Glutamatergic neuron (in vitro differentiated cells): ENCODE results near the gene ITM2C. TPM values are rescaled to one million over a fixed set of nuclear protein-coding genes. Genes with fewer than 3 reads are reported as not detected.

Experiments
- DNase-seq: peaks from one replicate; pipeline ENCODE4 v3.0.0; 2022
- H3K27ac Mint-ChIP-seq: one replicate; pipeline ENCODE4 v1.8.0; 2020; ENCODE audit warnings: mild to moderate bottlenecking, mixed read lengths, inconsistent platforms; ENCODE audit not compliant: unreplicated experiment
- H3K27me3 Mint-ChIP-seq: one replicate; pipeline ENCODE4 v1.8.0; 2020; ENCODE audit warnings: mild to moderate bottlenecking, moderate library complexity, mixed read lengths, inconsistent platforms; ENCODE audit not compliant: unreplicated experiment
- H3K36me3 Mint-ChIP-seq: one replicate; pipeline ENCODE4 v1.8.0; 2020; ENCODE audit warnings: mild to moderate bottlenecking, mixed read lengths, inconsistent platforms; ENCODE audit not compliant: unreplicated experiment
- H3K4me1 Mint-ChIP-seq: one replicate; pipeline ENCODE4 v1.8.0; 2020; ENCODE audit warnings: mild to moderate bottlenecking, low read depth, mixed read lengths, inconsistent platforms; ENCODE audit not compliant: unreplicated experiment
- H3K4me3 Mint-ChIP-seq: one replicate; pipeline ENCODE4 v1.8.0; 2020; ENCODE audit warnings: mild to moderate bottlenecking, mixed read lengths, inconsistent platforms; ENCODE audit not compliant: unreplicated experiment
- H3K9me3 Mint-ChIP-seq: one replicate; pipeline ENCODE4 v1.8.0; 2020; ENCODE audit warnings: mild to moderate bottlenecking, moderate library complexity, mixed read lengths, inconsistent platforms; ENCODE audit not compliant: unreplicated experiment
- total RNA-seq: library from RNA; stranded (reverse); fragmentation: NEBNext Ultra II Directional; extraction: Animal tissue kit (Norgen Biotek cat#: 25700); gene quantifications from one replicate; pipeline ENCODE4 v1.2.1, GENCODE V29; 2021; ENCODE audit not compliant: unreplicated experiment
- TF ChIP-seq, protein P1 (sequence below): fragments of 200-600 bp; sonication (generic); IDR thresholded peaks from one replicate; pipeline ENCODE4 v1.5.0; 2021; ENCODE audit not compliant: partially characterized antibody, unreplicated experiment

ITM2C gene
- total RNA-seq, 1 donor from 2014 or later: 72.0 TPM

GRCh38 chr2:230825354-230825753 lies 39.4 kb upstream of the ITM2C start:
- TF ChIP-seq, protein P1, sequence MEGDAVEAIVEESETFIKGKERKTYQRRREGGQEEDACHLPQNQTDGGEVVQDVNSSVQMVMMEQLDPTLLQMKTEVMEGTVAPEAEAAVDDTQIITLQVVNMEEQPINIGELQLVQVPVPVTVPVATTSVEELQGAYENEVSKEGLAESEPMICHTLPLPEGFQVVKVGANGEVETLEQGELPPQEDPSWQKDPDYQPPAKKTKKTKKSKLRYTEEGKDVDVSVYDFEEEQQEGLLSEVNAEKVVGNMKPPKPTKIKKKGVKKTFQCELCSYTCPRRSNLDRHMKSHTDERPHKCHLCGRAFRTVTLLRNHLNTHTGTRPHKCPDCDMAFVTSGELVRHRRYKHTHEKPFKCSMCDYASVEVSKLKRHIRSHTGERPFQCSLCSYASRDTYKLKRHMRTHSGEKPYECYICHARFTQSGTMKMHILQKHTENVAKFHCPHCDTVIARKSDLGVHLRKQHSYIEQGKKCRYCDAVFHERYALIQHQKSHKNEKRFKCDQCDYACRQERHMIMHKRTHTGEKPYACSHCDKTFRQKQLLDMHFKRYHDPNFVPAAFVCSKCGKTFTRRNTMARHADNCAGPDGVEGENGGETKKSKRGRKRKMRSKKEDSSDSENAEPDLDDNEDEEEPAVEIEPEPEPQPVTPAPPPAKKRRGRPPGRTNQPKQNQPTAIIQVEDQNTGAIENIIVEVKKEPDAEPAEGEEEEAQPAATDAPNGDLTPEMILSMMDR: no peak
- Mint-ChIP-seq H3K9me3 (peaks cover 4% of the 10 kb centered on the region), H3K4me1 (no peaks in the 10 kb centered on the region), H3K36me3 (no peaks in the 10 kb centered on the region), H3K27me3 (peaks cover 8% of the 10 kb centered on the region), H3K27ac (no peak overlapping the region), H3K4me3 (no peak overlapping the region)
- DNase-seq: no peak

DNA sequence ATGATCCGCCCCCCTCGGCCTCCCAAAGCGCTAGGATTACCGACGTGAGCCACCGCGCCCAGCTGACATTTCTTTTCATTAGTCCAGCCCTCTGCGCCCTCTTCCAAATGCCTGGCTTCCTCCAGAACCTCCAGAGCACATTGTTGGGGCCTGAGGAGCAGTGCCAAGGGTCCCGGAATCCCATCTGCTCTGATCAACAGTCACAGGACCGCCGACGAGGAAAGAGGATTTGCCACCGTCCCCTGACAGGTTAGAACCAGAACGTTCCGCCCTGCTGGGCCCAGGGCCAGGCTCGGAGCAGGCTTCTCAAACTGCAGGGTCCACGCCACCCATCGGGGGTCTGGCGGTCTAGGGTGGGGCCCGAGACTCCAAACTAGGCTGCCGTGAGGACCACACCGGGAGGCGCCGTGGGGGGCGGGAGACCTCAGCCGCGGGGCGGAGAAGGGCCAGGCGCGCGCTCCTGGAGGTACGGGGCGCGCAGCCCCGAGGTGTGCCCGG lies 36.9 kb upstream of the ITM2C start:
- H3K4me1 Mint-ChIP-seq: no peaks in the 10 kb centered on the region
- peaks cover 4% of the 10 kb centered on the region for H3K27me3 Mint-ChIP-seq
- no peaks in the 10 kb centered on the region for H3K36me3 Mint-ChIP-seq
- H3K27ac Mint-ChIP-seq: no peak overlapping the region
- TF ChIP-seq, protein P1: no peak
- H3K4me3 Mint-ChIP-seq: no peak overlapping the region
- H3K9me3 Mint-ChIP-seq: peaks cover 2% of the 10 kb centered on the region
- DNase-seq: no peak

DNA sequence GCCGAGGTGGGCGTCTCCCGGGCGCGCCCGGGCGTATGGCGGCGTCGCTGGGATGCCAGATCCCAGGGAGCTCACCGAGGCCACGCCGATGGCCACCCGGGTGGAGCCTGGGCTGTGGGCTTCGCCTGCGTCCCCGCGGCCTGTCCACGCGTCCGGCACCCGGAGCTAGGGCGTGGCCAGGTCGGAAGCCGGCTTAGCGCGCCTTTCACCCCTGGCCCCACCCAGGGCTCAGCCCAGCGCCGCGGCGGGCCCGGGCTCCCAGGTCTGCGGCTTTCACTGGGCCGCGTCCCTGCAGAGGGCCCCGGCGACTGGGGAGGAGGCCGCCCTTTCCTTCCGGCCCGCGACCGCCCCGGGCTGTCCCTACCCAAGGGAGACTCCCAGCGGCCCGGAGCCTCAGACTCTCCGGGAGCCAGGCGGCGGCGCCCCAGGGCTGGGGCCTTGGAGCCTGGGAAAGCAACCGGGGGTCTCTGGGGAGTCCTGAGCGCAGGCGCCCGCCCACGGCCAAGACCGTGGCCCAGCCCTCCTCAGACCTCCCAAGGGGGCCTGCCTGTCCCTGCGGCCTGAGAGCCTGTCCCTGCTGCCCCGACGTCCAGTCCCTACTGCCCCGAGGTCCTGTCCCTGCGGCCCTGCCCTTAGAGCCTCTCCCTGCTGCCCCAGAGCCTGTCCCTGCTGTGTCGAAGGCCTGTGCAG lies 36.3 kb upstream of the ITM2C start:
- Mint-ChIP-seq H3K4me1 (no peaks in the 10 kb centered on the region), H3K4me3 (no peak overlapping the region), H3K36me3 (no peaks in the 10 kb centered on the region), H3K27ac (no peak overlapping the region), H3K9me3 (peaks cover 2% of the 10 kb centered on the region), H3K27me3 (peaks cover 4% of the 10 kb centered on the region)
- DNase-seq: peak; percentile 29
- TF ChIP-seq, protein P1: no peak

GRCh38 chr2:230829293-230829692 lies 35.4 kb upstream of the ITM2C start:
- Mint-ChIP-seq H3K4me3 (no peak overlapping the region), H3K36me3 (no peaks in the 10 kb centered on the region), H3K9me3 (no peaks in the 10 kb centered on the region), H3K27me3 (peaks cover 2% of the 10 kb centered on the region), H3K27ac (no peak overlapping the region), H3K4me1 (no peaks in the 10 kb centered on the region)
- TF ChIP-seq, protein P1: no peak
- no peak for DNase-seq

DNA sequence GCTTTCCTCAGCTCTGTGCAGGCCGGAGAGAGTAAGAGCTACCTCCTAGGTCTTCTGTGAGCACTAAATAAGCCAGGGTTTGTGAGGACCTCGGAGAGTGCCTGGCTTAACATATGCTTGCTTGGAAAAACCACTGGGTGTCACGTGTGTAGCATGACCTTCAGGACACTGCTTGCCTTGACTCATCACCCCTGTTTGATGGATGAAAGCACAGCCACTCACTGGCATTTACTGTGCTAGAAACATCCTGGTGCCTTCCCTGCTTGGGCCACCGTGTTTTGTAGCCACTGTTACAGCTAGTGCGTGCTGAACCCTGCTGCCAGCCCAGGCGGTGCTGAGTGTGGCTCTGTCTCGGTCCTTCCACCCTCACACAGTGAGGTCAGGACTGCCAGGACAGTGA lies 34.8 kb upstream of the ITM2C start:
- DNase-seq: no peak
- Mint-ChIP-seq H3K27me3 (peaks cover 2% of the 10 kb centered on the region), H3K9me3 (no peaks in the 10 kb centered on the region), H3K4me1 (no peaks in the 10 kb centered on the region), H3K27ac (no peak overlapping the region), H3K36me3 (no peaks in the 10 kb centered on the region), H3K4me3 (no peak overlapping the region)
- TF ChIP-seq, protein P1: no peak
